HG03575 (cell line): ENCODE results near the gene VPS39.
"Not testable (repeated sequence)": the region's sequence is repeated elsewhere in the genome, so short reads cannot be mapped to it uniquely, and the experiment has no call there.

Experiments used
- ATAC-seq: cut with Tn5 transposase; IDR thresholded peaks from one replicate; pipeline ENCODE4 v1.9.1; 2021; ENCODE audit not compliant: unreplicated experiment, insufficient number of reproducible peaks, low FRiP score; ENCODE audit errors: extremely low read depth

VPS39 gene, protein sequence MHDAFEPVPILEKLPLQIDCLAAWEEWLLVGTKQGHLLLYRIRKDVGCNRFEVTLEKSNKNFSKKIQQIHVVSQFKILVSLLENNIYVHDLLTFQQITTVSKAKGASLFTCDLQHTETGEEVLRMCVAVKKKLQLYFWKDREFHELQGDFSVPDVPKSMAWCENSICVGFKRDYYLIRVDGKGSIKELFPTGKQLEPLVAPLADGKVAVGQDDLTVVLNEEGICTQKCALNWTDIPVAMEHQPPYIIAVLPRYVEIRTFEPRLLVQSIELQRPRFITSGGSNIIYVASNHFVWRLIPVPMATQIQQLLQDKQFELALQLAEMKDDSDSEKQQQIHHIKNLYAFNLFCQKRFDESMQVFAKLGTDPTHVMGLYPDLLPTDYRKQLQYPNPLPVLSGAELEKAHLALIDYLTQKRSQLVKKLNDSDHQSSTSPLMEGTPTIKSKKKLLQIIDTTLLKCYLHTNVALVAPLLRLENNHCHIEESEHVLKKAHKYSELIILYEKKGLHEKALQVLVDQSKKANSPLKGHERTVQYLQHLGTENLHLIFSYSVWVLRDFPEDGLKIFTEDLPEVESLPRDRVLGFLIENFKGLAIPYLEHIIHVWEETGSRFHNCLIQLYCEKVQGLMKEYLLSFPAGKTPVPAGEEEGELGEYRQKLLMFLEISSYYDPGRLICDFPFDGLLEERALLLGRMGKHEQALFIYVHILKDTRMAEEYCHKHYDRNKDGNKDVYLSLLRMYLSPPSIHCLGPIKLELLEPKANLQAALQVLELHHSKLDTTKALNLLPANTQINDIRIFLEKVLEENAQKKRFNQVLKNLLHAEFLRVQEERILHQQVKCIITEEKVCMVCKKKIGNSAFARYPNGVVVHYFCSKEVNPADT

GRCh38 chr15:42207674-42208579, at the start of gene VPS39:
Gene VPS39, minus strand, starts transcription at chr15:42208304. Its CDS starts 151 bp downstream, at chr15:42208153.
- no peak for ATAC-seq

DNA sequence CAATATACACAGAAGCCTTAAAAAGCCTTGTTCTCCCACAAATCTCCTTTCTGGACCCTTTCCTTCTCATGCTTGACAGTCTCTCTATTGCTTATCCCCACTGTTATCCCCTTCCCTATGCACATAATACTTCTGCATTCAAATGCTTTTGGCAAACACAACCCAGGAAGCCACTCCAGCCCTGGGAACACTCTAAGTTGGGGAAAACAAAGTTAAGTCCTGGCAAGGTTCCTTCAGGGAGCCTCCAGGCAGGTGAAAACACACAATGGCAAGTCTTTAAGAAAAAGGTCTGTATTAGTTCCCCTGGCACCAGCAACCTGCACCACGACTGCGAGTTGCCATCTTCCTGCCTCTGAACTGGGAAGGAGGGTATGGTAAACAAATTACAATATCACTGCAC, 45.2 kb upstream of the VPS39 start:
- ATAC-seq: no peak

GRCh38 chr15:42240823-42241222, 32.7 kb upstream of the VPS39 start:
- ATAC-seq: no peak

DNA sequence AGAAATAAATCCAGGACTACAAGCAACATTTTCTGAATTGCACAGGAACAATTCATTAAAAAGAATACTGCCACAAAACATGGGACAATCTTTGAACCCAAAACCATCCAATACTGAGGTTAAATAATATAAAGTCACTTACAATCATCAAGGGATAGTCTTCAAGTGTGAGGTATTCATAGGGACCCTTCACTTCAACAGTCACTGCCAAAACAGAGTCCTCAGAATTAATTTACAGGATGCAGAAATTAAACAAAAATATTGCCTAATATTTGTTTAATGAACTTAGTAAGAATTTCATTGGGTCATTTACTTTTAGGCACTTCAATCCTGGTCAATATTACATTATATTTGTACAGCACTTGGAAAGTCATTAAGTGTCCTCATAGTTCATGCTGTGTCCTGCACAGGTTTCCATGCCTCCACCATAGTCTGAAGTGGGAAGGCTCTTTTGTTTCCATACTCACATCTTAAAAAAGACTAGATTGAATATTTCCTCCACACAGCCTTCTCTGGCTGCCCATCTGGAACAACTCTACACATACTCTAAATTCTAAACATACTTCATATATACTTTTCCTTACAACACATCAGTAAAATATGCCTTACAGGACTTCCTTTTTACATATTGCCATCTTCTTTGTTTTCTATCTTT, 31.6 kb upstream of the VPS39 start:
- ATAC-seq: no peak

DNA sequence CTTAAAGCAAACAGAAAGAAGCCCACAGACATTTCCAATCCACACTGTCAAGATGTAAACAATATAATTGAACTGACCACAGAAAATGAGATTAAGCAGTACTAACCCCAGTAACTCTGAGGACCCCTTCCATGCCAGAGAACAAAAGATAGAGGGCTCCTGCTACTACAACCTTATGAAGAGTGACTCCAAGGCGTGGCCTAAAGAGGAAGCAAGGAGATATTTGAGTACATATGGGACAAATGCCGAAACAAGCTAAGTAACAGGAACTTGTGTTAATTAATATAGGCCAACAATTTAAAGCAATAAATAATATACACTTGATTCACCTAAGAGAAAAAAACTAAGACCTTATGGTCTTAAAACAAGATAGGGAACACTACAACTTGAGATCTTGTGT, 25.0 kb upstream of the VPS39 start:
- ATAC-seq: no peak

- no peak for ATAC-seq
Measured at GRCh38 chr15:42232606-42233005, 24.5 kb upstream of the VPS39 start.

DNA sequence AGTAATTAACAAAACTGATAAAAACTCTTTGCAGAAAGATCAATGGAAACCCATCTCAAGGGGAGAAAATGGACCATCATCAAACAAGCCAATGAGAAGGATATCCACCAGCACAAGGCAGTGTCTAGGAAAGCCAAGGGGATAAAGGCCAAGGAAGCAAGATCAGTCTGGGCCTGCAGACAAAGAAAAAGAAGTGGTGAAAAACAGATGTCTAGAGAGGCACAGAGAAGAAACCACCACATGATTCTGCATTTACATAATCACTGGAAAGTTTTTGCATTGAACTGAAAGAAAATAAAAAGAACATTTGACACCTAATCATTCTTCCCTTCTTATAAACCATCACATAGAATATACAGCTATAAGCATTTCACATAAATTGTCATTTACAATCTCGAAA, 23.0 kb upstream of the VPS39 start:
- ATAC-seq: no peak

GRCh38 chr15:42228981-42229380, 20.9 kb upstream of the VPS39 start:
- ATAC-seq: not testable (repeated sequence)

GRCh38 chr15:42228036-42228435, 19.9 kb upstream of the VPS39 start:
- no peak for ATAC-seq

GRCh38 chr15:42226648-42227047, 18.5 kb upstream of the VPS39 start:
- ATAC-seq: no peak

GRCh38 chr15:42220216-42220615, 12.1 kb upstream of the VPS39 start:
- ATAC-seq: no peak

GRCh38 chr15:42218953-42219592, 11.0 kb upstream of the VPS39 start:
- no peak for ATAC-seq

DNA sequence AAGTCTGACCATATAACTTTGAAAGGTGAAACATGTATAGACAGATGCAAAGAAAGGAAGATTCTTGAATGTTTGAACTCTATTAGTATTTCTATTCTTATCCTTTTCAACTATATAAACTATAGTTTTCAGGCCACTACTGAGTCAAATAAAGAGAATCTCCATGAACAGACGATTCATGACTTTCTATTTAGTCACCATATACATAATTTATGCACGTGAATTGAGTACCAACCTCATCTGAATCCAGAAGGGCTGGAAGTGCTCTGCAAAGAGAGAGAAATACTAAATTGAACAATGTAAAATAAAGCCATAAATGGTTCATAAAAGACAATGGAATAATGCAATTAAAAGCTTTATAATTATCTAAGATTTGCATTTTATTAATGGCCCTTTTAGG, 9.5 kb upstream of the VPS39 start:
- ATAC-seq: no peak

- no peak for ATAC-seq
Measured at GRCh38 chr15:42215913-42216829, 8.1 kb upstream of the VPS39 start.

DNA sequence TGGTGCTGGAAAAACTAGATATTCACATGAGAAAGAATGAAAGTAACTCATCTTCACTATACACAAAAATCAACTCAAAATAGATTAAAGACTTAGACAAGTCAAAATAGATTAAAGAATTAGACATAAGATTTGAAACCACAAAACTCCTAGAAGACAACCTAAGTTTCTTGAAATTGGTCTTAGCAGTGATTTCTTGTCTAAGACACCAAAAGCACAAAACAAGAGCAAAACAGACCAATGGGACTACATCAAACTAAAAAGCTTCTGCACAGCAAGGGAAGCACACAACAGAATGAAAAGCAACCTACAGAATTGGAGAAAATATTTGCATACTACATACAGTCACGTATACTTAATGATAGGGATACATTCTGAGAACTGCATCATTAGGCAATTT, 6.5 kb upstream of the VPS39 start:
- ATAC-seq: no peak

GRCh38 chr15:42213511-42213910, 5.4 kb upstream of the VPS39 start:
- ATAC-seq: no peak

DNA sequence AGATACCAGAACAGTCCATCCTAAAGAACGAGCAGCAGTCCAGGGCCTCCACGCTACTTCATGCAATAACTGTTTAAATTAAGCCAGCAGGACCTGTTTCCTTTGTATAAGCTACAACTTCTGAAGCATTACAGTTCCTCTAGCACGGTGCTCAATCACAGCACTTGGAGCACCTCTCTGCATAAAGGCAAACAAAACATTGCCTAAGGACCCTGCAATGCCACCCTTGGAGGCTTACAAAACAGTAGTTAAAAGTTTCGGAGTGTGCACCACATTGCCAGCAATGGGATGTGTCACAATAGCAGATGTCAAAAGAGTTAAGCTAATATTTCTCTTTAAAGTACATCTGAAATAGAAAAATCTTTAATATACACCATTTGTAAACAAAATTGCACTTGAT, 2.6 kb upstream of the VPS39 start:
- ATAC-seq: no peak
